GM18502 (cell line): Measurements from ENCODE around the gene TEF.
A peak's percentile ranks its signal among the peaks of the same experiment; 100 is the strongest.
"Not testable (repeated sequence)": the region's sequence is repeated elsewhere in the genome, so short reads cannot be mapped to it uniquely, and the experiment has no call there.

ENCODE experiments used
- ATAC-seq: cut with Tn5 transposase; IDR thresholded peaks from one replicate; pipeline ENCODE4 v1.9.1; 2021; ENCODE audit warnings: mild to moderate bottlenecking; ENCODE audit not compliant: unreplicated experiment, poor library complexity

TEF gene

DNA sequence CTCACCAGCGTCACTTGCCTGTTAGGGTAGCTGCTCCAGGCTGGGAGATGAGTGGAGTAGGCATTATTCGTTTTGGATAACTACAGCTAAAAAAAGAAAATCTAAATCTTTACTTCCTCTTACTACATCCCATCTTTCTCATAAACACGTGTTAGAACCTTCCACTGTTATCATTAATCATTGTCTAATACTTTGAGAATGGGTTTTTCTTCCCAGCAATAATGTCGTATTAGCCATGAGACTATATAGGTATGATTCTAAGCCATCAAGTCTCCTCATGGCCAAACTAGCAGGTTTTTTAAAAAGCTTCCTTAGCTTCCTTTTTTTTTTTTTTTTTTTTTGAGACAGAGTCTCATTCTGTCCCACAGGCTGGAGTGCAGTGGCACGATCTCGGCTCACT is 3.9 kb upstream of the TEF start:
- no peak for ATAC-seq

DNA sequence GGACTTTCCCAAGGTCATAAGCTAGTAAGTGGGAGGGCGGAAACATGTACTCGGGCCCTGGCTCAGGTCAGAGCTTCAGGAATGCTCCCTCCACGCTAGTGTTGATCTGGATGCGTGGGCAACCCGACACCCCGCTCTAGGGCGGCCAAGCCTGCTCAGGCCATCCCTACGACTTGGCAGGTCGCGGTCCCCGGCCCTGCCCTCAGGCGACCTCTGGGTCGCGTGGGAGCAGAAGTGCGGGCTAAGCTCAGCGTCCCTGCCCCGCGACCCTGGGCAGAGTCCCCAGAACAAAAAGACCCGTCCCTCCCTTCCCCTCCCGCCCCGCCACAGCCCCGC is 781 bp upstream of the TEF start:
- ATAC-seq = peak; percentile 11

DNA sequence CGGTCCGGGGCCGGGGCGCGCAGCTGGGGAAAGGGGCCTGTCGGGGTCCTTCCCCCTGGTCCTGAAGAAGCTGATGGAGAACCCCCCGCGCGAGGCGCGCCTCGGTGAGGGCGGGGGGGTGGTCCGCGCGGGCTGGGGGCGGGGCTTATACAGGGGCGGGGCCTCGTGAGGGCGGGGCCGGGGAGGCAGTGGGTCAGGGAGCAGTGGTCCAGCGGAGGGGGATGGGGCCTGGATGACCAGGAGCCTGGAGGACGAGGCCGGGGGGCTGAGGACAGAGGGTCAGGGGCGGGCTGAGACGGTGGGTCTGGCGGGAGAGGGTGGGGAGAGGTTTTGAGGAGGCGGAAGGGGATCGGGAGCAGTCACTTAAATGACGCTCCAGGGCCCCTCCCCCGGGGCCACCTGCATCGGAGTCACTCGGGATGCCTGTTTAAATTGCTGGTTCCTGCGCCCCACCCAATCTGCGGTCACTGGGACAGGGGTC is 396 bp downstream of the TEF start:
- peak; percentile 35 for ATAC-seq

DNA sequence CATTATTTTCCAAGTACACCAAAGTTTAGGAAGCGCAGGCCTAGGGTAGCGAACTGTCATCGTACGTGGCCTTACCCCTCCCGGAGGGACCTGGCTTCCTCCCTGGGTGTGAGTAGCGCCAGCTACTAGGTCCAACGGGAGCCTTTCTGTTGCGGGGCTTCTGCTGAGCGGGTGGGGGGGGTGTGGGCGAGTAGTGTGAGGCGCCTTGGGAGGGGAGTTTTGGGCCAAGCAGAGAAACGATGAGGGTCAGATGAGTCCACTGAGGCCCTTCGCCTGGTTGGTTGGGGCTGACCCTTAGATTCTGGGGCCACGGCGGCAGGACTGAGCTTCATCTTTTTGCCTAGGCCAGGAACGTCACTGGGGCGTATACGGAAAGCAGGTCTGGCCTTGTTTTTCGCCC is 868 bp downstream of the TEF start:
- no peak for ATAC-seq

DNA sequence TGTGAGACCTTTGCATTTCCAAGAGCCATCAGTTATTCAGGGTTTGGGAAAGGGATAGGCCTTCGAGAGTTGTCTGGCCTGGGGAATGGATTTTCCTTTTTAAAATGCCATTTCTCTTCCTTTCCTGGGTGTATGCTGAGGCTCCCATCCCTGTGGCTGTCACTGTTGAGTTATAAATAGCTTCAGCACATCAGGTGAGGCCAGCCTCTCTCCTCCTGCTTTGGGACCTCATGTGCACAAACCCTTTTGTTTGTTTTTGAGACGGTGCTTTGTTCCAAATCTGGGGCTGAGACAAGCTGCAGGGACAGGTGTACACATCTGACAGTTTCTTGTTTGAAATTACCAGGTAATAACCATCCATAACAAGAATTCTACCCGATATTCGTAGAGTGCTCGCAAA is 1.3 kb downstream of the TEF start:
- no peak for ATAC-seq

DNA sequence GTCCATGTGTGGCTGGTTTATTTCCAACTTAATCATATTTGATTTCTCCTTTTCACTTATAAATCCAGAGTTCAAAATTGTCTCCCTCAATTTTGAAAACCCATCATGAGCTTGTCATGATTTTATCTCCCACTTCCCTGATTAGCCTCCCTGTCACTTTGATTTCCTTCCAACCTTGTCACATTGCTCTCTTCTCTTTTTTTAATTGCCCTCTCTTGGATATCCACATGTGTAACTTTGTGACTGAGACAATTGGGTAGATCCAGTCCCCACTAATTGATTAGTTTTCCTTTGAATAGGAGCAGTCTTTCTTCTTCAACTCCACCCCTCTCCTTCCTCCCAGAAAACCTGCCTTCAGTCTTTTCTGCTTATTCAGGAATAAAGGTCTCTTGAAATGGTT is 2.4 kb downstream of the TEF start:
- no peak for ATAC-seq

DNA sequence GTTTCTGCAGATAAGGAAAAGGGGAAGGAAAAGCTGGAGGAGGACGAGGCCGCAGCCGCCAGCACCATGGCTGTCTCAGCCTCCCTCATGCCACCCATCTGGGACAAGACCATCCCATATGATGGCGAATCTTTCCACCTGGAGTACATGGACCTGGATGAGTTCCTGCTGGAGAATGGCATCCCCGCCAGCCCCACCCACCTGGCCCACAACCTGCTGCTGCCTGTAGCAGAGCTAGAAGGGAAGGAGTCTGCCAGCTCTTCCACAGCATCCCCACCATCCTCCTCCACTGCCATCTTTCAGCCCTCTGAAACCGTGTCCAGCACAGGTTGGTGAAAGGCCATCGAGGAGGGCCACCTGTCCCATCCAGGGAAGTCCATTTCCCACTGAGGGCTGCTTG is 5.6 kb downstream of the TEF start:
- ATAC-seq = no peak

DNA sequence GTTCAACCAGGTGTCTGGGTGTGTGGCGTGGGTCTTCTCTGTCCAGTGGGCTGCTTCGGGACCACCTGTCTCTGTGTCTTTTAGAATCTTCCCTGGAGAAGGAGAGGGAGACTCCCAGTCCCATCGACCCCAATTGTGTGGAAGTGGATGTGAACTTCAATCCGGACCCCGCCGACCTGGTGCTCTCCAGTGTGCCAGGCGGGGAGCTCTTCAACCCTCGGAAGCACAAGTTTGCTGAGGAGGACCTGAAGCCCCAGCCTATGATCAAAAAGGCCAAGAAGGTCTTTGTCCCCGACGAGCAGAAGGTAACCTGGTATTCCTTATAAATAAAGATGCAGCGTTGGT is 12.2 kb downstream of the TEF start:
- no peak for ATAC-seq

DNA sequence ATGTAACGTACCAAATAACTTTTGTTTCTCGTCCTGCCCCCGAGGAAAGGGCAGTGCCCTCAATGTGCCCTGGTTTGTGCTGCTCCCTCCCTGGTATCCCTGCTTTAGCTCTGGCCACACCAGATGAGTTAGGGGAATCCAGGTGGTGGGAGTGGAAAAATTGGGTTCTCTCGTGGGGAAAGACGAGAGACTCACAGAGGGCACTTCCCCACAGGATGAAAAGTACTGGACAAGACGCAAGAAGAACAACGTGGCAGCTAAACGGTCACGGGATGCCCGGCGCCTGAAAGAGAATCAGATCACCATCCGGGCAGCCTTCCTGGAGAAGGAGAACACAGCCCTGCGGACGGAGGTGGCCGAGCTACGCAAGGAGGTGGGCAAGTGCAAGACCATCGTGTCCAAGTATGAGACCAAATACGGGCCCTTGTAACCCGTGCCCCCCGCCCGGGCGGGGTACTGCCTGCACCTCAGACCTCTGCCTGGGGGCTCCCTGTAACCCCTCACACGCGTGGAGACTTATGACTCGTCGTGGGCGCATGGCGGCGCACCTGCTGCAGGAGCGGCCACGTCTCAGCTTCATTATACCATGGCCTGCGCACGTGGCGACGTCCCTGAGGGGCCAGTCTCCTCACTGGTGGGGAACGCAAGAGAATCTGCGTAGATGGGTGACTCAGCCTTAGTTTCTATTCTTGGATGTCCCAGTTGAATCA is 13.9 kb downstream of the TEF start:
- no peak for ATAC-seq

DNA sequence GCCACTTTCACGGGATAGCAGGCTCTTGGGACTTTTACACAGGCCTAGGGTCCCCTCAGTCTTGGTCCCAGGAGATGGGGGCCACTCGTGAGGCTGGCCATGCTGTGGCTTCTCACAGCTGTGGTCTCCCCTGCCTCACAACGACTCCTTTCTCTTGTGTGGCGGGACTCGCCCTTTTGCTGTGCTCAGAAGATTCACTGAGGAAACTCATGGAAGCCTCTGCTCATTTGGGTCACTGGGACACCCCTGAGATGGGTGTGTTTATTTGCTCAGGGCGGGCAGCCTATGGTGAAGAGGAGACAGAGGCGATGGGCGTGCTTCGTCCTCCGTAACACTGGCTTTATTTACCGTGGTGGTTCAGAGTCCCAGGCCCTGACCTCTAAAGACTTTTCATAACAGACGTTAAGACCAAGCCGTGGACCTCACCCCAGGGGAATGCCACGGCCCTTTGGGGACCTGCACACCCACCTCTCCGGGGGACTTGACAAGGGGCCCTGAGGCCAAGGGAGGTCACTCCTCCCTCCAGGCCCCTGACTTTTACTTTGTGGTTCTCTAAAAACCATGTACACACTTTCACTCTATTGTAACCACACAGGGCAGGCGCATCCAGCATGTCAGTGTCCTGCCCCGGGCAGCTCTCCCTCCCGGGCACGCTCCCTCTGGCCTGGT is 15.5 kb downstream of the TEF start:
- no peak for ATAC-seq

DNA sequence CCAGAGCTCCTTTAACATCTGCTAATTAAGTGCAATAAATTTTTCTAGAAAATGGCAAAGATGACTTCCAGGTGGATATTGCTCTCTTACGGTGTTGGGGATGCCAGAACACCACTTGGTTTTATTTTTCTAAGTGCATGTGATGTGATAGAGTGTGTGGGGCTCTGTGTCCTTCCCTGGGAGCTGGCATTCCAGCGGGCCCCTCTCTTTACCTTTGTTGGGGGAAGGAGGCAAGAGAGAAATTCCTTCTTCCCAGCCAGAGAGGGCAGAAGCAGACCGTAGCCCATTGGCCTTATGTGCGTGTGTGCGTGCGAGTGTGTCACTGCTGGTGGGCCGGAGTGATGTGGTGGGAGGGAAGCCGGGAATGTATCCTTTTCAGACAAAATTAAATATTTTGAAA is 17.2 kb downstream of the TEF start:
- ATAC-seq = no peak

DNA sequence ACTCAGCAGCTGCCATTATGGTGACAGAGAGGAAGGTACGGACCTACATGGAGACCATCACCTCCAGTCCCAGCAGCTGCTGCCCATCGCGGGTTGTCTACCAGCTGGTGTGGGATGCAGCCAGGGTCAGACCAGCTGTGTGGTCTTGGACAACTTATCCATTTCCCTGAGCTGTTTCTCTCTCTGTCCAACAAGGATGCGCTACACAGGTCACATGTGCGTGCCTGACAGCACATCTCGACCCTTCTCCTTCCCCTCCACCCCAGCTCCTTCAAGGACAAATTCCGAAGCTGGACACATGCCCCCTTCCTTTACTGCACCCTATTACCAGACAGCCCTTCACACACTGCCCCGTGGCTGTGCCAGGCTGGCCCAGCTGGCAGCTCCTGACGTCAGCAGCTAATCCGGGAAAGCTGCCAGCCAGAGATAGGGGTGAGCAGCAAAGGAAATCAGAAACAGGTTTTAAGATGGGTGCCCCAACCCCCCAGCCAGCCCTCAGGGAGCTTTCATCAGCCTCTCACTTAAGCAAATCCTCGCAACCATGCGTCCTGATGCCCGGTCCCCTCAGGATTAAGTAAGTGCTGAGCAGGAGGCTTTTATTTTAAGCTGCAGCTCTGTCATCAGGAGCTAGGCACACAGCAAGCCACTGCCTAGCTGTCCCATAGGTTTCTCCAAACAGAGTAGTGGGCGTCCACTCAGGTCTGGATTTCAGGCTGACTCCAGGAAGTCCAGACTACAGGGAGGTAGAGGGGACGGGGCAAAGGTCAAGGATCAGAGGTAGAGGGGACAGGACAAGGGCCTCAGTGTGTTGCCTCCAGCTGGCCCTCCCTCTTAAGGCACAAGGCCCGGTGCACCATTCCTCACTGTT is 20.3 kb downstream of the TEF start:
- ATAC-seq = no peak

DNA sequence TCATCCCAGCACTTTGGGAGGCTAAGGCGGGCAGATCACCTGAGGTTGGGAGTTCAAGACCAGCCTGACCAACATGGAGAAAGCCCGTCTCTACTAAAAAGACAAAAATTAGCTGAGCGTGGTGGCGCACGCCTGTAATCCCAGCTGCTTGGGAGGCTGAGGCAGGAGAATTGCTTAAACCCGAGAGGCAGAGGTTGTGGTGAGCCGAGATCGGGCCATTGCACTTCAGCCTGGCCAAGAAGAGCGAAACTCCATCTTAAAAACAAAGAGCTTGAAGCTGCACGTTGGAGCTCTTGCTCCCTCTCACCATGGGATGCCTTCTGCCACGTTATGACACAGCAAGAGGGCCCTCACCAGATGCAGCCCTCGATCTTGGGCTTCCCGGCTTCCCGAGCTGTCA is 21.1 kb downstream of the TEF start:
- ATAC-seq = not testable (repeated sequence)

DNA sequence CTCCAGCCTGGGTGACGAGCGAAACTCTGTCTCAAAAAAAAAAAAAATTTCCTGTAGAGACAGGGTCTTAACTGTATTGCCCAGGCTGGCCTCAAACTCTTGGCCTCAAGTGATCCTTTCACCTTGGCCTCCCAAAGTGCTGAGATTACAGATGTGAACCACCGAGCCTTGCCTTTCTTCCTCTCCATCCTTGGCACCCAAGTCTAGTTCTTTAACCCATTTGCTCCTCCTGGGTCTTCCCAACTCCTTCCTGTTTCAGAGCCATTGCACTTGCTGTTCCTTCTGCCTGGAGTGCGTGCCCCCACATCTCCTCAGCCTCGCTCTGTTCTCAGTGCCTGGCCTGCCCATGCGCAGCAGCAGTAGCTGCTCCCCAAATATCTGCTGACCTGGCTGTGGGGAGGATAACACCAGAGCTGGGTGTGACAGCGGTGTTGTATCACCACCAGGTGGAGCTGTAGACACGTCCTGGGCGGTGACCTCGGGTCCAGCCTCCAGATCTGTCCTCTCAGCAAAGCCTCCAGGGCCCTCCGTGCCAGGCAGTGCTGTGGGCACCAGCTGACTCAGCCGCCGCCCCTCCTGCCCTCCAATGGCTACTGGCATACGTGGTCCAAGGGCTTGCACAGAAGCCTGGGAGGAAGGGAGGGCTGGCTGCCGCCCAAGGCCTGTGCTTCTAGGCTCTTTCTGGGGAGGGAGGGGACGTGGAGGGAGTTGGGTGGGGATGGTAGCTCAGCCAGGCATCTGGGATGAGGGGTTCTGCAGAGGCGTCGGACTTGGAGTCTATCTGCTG is 22.0 kb downstream of the TEF start:
- ATAC-seq = peak; percentile 75

DNA sequence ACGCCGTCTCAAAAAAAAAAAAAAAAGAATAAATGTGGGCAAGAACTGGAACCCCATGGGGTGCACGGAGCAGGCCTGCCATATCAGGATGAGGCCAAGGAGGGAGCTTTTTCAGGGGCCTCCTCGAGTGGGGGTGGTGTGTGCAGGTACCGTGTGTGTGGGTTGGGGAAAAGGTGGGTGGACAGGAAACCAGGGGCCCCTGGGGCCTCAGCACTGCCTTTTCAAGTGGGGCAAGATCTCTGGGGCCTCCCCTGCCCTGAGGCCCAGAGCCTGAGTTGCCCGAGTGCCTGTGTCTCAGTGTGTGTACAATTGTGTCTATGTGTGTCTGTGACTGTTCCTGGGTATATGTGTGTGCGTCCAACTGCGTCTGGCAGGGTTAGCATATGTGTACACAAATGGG is 23.8 kb downstream of the TEF start:
- ATAC-seq = no peak

DNA sequence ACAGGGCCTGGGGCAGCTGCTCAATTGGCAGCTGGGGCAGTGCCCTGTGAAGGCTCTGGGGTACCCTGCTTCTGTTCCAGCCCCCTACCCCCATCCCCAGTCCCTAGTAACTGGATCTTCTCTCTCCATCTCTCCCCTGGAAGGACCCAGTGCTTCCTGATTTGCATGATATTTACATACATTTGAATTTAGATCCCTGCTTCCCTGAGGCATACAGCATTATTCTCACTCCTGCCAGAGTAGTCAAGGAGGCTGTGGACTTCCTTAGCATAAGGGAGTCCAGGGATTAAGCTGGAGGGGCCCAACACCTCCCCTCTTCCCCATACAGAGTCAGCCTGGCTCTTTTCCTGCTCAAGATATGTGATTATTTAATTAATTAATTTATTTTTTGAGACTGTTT is 24.7 kb downstream of the TEF start:
- ATAC-seq = no peak

DNA sequence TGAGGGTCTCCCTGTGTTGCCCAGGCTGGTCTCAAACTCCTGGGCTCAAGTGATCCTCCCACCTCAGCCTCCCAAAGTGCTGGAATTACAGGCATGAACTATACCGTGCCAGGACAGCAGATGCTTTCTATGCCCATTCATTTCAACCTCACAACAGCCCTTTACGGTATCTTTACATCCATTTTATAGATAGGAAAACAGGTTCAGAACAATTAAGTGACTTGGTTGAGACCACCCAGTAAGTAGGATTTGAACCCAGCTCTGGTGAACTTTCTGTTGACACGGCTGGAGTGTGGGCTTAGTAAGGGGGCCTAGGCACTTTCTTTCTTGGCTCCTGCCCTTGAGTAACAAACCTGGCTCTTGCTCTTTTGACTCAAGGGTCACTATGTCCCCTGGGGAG is 25.7 kb downstream of the TEF start:
- no peak for ATAC-seq

DNA sequence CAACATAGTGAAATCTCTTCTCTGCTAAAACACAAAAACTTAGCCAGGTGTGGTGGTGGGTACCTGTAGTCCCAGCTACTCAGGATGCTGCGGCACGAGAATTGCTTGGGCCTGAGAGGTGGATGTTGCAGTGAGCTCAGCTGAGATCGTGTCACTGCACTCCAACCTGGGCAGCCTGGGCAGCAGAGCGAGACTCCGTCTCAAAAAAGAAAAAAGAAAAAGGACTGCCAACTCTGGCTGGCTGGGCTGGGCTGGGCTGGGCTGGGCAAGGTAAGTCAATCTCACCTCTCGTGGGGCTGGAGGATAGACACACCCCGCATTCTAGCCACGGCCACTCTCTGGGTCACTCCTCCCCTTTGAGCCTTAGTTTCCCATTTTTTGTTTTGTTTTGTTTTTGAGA is 26.9 kb downstream of the TEF start:
- ATAC-seq = no peak

DNA sequence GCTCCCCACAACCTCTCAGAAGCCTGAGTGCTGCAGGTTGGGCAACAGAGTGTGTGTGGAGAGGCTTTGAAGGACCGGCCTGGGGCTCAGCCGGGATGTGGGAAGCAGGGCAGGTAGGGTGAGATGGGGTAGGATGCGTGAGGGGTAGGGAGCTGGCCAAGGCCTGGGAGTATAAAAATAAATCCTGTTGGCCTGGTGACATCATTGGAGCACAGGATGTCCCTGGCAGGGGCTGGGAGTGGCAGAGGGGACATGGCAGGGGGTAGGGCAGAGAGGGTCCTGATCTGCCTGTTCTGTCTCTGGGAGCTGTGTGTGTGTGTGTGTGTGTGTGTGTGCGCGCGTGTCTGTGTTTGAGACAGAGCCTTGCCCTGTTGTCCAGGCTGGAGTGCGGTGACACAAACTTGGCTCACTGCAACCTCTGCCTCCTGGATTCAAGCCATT is 28.6 kb downstream of the TEF start:
- no peak for ATAC-seq

DNA sequence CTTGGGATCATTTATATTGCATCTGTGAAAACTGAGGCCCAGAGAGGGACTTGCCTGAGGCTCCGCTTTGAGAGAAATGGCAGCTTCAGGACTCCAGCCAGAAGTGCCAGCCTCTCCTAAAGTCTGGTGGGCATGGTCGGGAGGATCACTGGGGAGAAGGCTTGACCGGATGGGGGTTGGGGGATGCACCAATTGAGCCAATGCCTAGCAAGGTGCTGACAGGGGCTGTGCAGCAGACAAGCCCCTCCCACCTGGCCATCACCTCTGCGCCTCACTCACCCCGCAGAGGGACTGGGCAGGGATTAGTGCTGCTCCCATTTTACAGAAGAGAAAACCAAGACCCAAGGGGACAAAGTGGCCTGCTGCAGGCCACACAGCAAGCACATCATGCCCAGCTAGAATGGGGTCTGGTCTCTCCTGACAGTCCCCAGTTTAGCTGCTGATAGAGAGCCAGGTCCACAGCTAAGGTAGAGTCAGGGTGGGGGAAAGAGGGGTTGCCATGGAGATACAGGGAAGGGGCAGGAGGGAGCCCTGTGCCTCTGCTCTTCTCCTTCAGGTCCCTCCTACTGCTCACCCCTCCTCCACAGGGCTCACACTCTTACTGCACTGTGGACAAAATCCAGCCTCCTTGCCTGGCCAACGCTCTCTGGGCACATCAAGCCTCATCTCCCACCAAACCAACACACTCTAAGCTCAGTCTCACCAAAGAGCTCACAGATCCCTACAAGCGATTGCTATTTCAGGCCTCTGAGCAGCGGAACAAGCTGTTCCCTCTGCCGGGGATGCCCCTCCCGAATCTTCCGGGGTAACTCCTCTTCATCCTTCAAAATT is 29.5 kb downstream of the TEF start:
- no peak for ATAC-seq
